IMR-90 (cell line): ENCODE measurements around the gene SBF2. TPM values are rescaled to one million over a fixed set of nuclear protein-coding genes. Genes with fewer than 3 reads are reported as not detected.

Source experiments
- ATAC-seq: fragments of 200-7000 bp; cut with Tn5 transposase; 2 replicates; pipeline ENCODE4 v1.9.1; 2020; ENCODE audit warnings: low read depth, mild to moderate bottlenecking, moderate library complexity
- BruUV-seq: library from RNA; stranded (reverse); fragments of 400-500 nt; replicated peaks from 2 replicates; lab custom pipeline; 2021; lab: Mats Ljungman, UMichigan
- CTCF ChIA-PET: fragments of 300-600 bp; formaldehyde crosslinking; extraction: SDS; loops from one replicate; lab custom pipeline; 2021; ENCODE audit warnings: antibody characterized with exemption; lab: Yijun Ruan, JAX
- POLR2A ChIA-PET: fragments of 300-600 bp; sonication (Branson Sonifier 250); formaldehyde crosslinking; loops from one replicate; lab custom pipeline; 2022; ENCODE audit warnings: antibody characterized with exemption; ENCODE audit not compliant: unreplicated experiment; lab: Charles Lee
- DNase-seq: peaks from one replicate; pipeline ENCODE4 v3.0.0; 2013
- H2AFZ ChIP-seq: replicated peaks from 2 replicates; pipeline ENCODE3; 2013; ENCODE audit warnings: low read length, mild to moderate bottlenecking; ENCODE audit not compliant: poor library complexity
- H2AK5ac ChIP-seq: 2 replicates; pipeline ENCODE4 v1.6.1; 2013; ENCODE audit warnings: low read depth, low read length, inconsistent platforms
- H2AK9ac ChIP-seq: replicated peaks from 2 replicates; pipeline ENCODE3; 2013; ENCODE audit warnings: mild to moderate bottlenecking, low read depth, low read length, moderate library complexity; ENCODE audit not compliant: poor library complexity
- H2BK120ac ChIP-seq: 2 replicates; pipeline ENCODE4 v1.6.1; 2013; ENCODE audit warnings: low read depth, low read length, inconsistent platforms
- H2BK15ac ChIP-seq: 3 replicates; pipeline ENCODE4 v1.6.1; 2013; ENCODE audit warnings: low read depth, low read length, inconsistent platforms
- H2BK20ac ChIP-seq: 2 replicates; pipeline ENCODE4 v1.6.1; 2013; ENCODE audit warnings: low read depth, mild to moderate bottlenecking, inconsistent platforms, low read length, moderate library complexity
- H2BK5ac ChIP-seq: 2 replicates; pipeline ENCODE4 v1.6.1; 2013; ENCODE audit warnings: mild to moderate bottlenecking, low read depth, low read length, inconsistent platforms; ENCODE audit not compliant: poor library complexity, severe bottlenecking
- H3K14ac ChIP-seq: replicated peaks from 2 replicates; pipeline ENCODE4 v1.6.1; 2013; ENCODE audit warnings: low read depth, low read length, inconsistent platforms
- H3K18ac ChIP-seq: 2 replicates; pipeline ENCODE4 v1.6.1; 2013; ENCODE audit warnings: low read depth, low read length, control low read depth
- H3K23ac ChIP-seq: 2 replicates; pipeline ENCODE4 v1.6.1; 2013; ENCODE audit warnings: low read depth, low read length, inconsistent platforms
- H3K27ac ChIP-seq: 2 replicates; pipeline ENCODE4 v1.5.1; 2013; ENCODE audit warnings: mild to moderate bottlenecking, control low read depth, low read length; ENCODE audit not compliant: insufficient read depth
- H3K27me3 ChIP-seq: 2 replicates; pipeline ENCODE4 v1.6.1; 2013; ENCODE audit warnings: low read length; ENCODE audit not compliant: control insufficient read depth, insufficient read depth
- H3K36me3 ChIP-seq: 2 replicates; pipeline ENCODE4 v1.6.1; 2013; ENCODE audit warnings: low read length, mixed read lengths; ENCODE audit not compliant: control insufficient read depth, insufficient read depth
- H3K4ac ChIP-seq: 2 replicates; pipeline ENCODE4 v1.6.1; 2013; ENCODE audit warnings: low read depth, low read length, inconsistent platforms
- H3K4me1 ChIP-seq: 2 replicates; pipeline ENCODE4 v1.6.1; 2013; ENCODE audit warnings: low read length, mixed read lengths; ENCODE audit not compliant: control insufficient read depth, insufficient read depth
- H3K4me2 ChIP-seq: 2 replicates; pipeline ENCODE4 v1.6.1; 2013; ENCODE audit warnings: low read depth, mild to moderate bottlenecking, control low read depth, low read length, moderate library complexity
- H3K4me3 ChIP-seq: 2 replicates; pipeline ENCODE4 v1.5.1; 2013; ENCODE audit warnings: low read depth, mild to moderate bottlenecking, control low read depth, low read length, moderate library complexity; ENCODE audit not compliant: insufficient read depth
- H3K56ac ChIP-seq: 2 replicates; pipeline ENCODE4 v1.6.1; 2013; ENCODE audit warnings: low read length, inconsistent platforms; ENCODE audit not compliant: insufficient read depth; ENCODE audit errors: extremely low read depth
- H3K79me1 ChIP-seq, 2 experiments: 2 replicates each; pipeline ENCODE4 v1.6.1; 2013; ENCODE audit warnings: low read length in 2 of 2, inconsistent platforms in 1 of 2, low read depth in 1 of 2
- H3K9ac ChIP-seq: 2 replicates; pipeline ENCODE4 v1.6.1; 2013; ENCODE audit warnings: low read depth, low read length, control low read depth
- H3K9me1 ChIP-seq: 2 replicates; pipeline ENCODE4 v1.6.1; 2013; ENCODE audit warnings: low read length, inconsistent platforms; ENCODE audit not compliant: insufficient read depth
- H3K9me3 ChIP-seq: 2 replicates; pipeline ENCODE4 v1.6.1; 2013; ENCODE audit warnings: low read length; ENCODE audit not compliant: control insufficient read depth, insufficient read depth
- H4K20me1 ChIP-seq: 2 replicates; pipeline ENCODE4 v1.6.1; 2013; ENCODE audit warnings: low read length, inconsistent platforms; ENCODE audit not compliant: insufficient read depth
- H4K5ac ChIP-seq: 2 replicates; pipeline ENCODE4 v1.6.1; 2013; ENCODE audit warnings: mild to moderate bottlenecking, low read depth, low read length, control low read depth
- H4K8ac ChIP-seq, 2 experiments: 2 replicates each; pipeline ENCODE4 v1.6.1; 2013; ENCODE audit warnings: low read depth in 2 of 2, low read length in 2 of 2, control low read depth in 1 of 2, inconsistent platforms in 1 of 2
- H4K91ac ChIP-seq: 2 replicates; pipeline ENCODE4 v1.6.1; 2013; ENCODE audit warnings: low read depth, low read length, inconsistent platforms; ENCODE audit not compliant: insufficient read depth
- BHLHE40 ChIP-seq: fragments of 150-350 bp; IDR thresholded peaks from 2 replicates; pipeline ENCODE4 v1.6.1; 2016; ENCODE audit warnings: mild to moderate bottlenecking, low read depth, low read length
- CEBPB ChIP-seq: IDR thresholded peaks from 2 replicates; pipeline ENCODE4 v1.6.1; 2012; ENCODE audit warnings: low read depth, low read length, improper control_type of control experiment
- CHD1 ChIP-seq: IDR thresholded peaks from 2 replicates; pipeline ENCODE4 v1.6.1; 2012; ENCODE audit warnings: low read depth, low read length, improper control_type of control experiment
- CTCF ChIP-seq: conservative IDR thresholded peaks from 2 replicates; pipeline ENCODE4 v1.5.1; 2012; ENCODE audit warnings: mild to moderate bottlenecking, low read depth, low read length, improper control_type of control experiment
- ELK1 ChIP-seq: fragments of 150-350 bp; IDR thresholded peaks from 2 replicates; pipeline ENCODE4 v1.6.1; 2016; ENCODE audit warnings: low read depth, mild to moderate bottlenecking, low read length, moderate library complexity, borderline replicate concordance
- FOS ChIP-seq: fragments of 150-350 bp; IDR thresholded peaks from 2 replicates; pipeline ENCODE4 v1.6.1; 2016; ENCODE audit warnings: low read depth, low read length
- MAFK ChIP-seq: IDR thresholded peaks from 2 replicates; pipeline ENCODE4 v1.6.1; 2012; ENCODE audit warnings: low read depth, low read length, improper control_type of control experiment
- MAZ ChIP-seq: IDR thresholded peaks from 2 replicates; pipeline ENCODE4 v1.6.1; 2012; ENCODE audit warnings: low read depth, mild to moderate bottlenecking, low read length, improper control_type of control experiment, moderate library complexity, borderline replicate concordance
- MXI1 ChIP-seq: IDR thresholded peaks from 2 replicates; pipeline ENCODE4 v1.6.1; 2012; ENCODE audit warnings: low read depth, mild to moderate bottlenecking, low read length, moderate library complexity, borderline replicate concordance
- NFE2L2 ChIP-seq: fragments of 150-350 bp; IDR thresholded peaks from 2 replicates; pipeline ENCODE4 v1.6.1; 2016; ENCODE audit warnings: low read depth, mild to moderate bottlenecking, low read length
- POLR2A ChIP-seq: IDR thresholded peaks from 2 replicates; pipeline ENCODE4 v1.6.1; 2012; ENCODE audit warnings: mild to moderate bottlenecking, low read depth, low read length
- RAD21 ChIP-seq: IDR thresholded peaks from 2 replicates; pipeline ENCODE4 v1.6.1; 2012; ENCODE audit warnings: low read length, improper control_type of control experiment
- RCOR1 ChIP-seq: IDR thresholded peaks from 2 replicates; pipeline ENCODE4 v1.6.1; 2012; ENCODE audit warnings: mild to moderate bottlenecking, low read length, improper control_type of control experiment; ENCODE audit not compliant: insufficient replicate concordance
- RFX5 ChIP-seq: IDR thresholded peaks from 2 replicates; pipeline ENCODE4 v1.8.0; 2012; ENCODE audit warnings: low read depth, mild to moderate bottlenecking, low read length, moderate library complexity
- SMC3 ChIP-seq: fragments of 150-350 bp; IDR thresholded peaks from 2 replicates; pipeline ENCODE4 v1.6.1; 2016; ENCODE audit warnings: low read depth, mild to moderate bottlenecking, antibody characterized with exemption, low read length, moderate library complexity
- USF2 ChIP-seq: fragments of 150-350 bp; IDR thresholded peaks from 2 replicates; pipeline ENCODE4 v1.6.1; 2017; ENCODE audit warnings: mild to moderate bottlenecking, antibody characterized with exemption, low read length, low read depth
- WGBS, 2 experiments: methylation state at CpG; one replicate each; pipeline versions ENCODE4 v1.1.5 to v1.1.7; 2013; ENCODE audit warnings: missing lambda C conversion rate in 2 of 2; ENCODE audit not compliant: insufficient read length in 1 of 2; ENCODE audit errors: extremely low coverage in 2 of 2; 5-methylcytosine and 5-hydroxymethylcytosine counted together
- dilution Hi-C: fragments of 300-500 bp; cut with HindIII; formaldehyde crosslinking; loops from one replicate; pipeline ENCODE4 v1.14.3; 2018; ENCODE audit warnings: low sequenced_read_pairs; ENCODE audit not compliant: unreplicated experiment
- in situ Hi-C: fragments of 300-500 bp; cut with MboI; formaldehyde crosslinking; loops from 3 replicates; pipeline ENCODE4 v1.14.3; 2019; ENCODE audit warnings: low sequenced_read_pairs, inconsistent platforms, mixed read lengths
- intact Hi-C: fragments of 100-400 bp; cut with micrococcal nuclease; formaldehyde crosslinking; loops from 2 replicates; pipeline ENCODE4 v1.10.0; 2022
- polyA plus RNA-seq, 3 experiments: library from polyadenylated mRNA; depleted of rRNA; stranded (reverse); fragments of >200 nt; gene quantifications; 2 replicates each; pipeline ENCODE4 v1.2.3, GENCODE V29; 2012; ENCODE audit warnings: low replicate concordance in 1 of 3
- total RNA-seq: library from RNA; depleted of rRNA; stranded (reverse); fragments of >200 nt; gene quantifications from 2 replicates; pipeline ENCODE4 v1.2.3, GENCODE V29; 2012

The SBF2 gene
- total and polyA plus RNA-seq, 2 of the 4 experiments (the other 2 are of a cell fraction) = 23.8 to 51.8 TPM

GRCh38 chr11:9804419-9804902, 489.6 kb downstream of the SBF2 start:
- no CpG with 5 or more reads among the region's 2 CpGs for WGBS, 2 experiments

More at GRCh38 chr11:9804419-9804902, 489.6 kb downstream of the SBF2 start:
- Histone ChIP-seq H3K14ac (peak overlapping the region; percentile 87), H2BK20ac (peak overlapping the region; percentile 92), H3K79me1 (peaks cover 0 to 13% of the 10 kb centered on the region in 2 experiments; a peak in 2 of 4 replicates), H2BK15ac (peak overlapping the region; percentile 81; the same call in 2 of the 3 replicates), H2BK120ac (peak overlapping the region; percentile 93), H3K4ac (peak overlapping the region; percentile 92), H3K9me3 (peaks cover 2% of the 10 kb centered on the region; the same call in 1 of the 2 replicates), H3K9ac (peak overlapping the region; percentile 64), H3K4me1 (peaks cover 19% of the 10 kb centered on the region), H3K9me1 (no peaks in the 10 kb centered on the region; the same call in 1 of the 2 replicates), H3K4me2 (0 out of 2 replicates have a peak overlapping the region, but pooled peaks have one; percentile 4), H2AK9ac (no peak overlapping the region), H4K8ac (peak overlapping the region; percentile 37 to 93; a peak in 3 of 4 replicates), H2AFZ (no peak overlapping the region), H3K27ac (peak overlapping the region; percentile 98), H3K23ac (peak overlapping the region; percentile 83; the same call in 1 of the 2 replicates), H3K56ac (0 out of 2 replicates have a peak overlapping the region, but pooled peaks have one; percentile 63), H2AK5ac (peak overlapping the region; percentile 95; the same call in 1 of the 2 replicates), H2BK5ac (peak overlapping the region; percentile 99), H3K36me3 (peaks cover 16% of the 10 kb centered on the region), H4K5ac (peak overlapping the region; percentile 96), H3K4me3 (no peak overlapping the region), H3K18ac (peak overlapping the region; percentile 98), H4K91ac (peak overlapping the region; percentile 92), H3K27me3 (no peaks in the 10 kb centered on the region), H4K20me1 (no peaks in the 10 kb centered on the region)
- POLR2A ChIA-PET = no interaction called here
- ATAC-seq = no peak
- no peak for DNase-seq
- BruUV-seq = no TSS peak
- intact Hi-C loops (no loop called here), dilution Hi-C loops (no loop called here), in situ Hi-C loops (no loop called here)
- TF ChIP-seq ELK1 = no peak
- TF ChIP-seq MXI1 = no peak
- no peak for TF ChIP-seq USF2
- no peak for TF ChIP-seq RAD21
- no peak for TF ChIP-seq BHLHE40
- no peak for TF ChIP-seq CTCF
- TF ChIP-seq MAFK = no peak
- TF ChIP-seq NFE2L2 = no peak
- TF ChIP-seq MAZ = no peak
- no peak for TF ChIP-seq POLR2A
- no peak for TF ChIP-seq RCOR1
- TF ChIP-seq SMC3 = no peak
- TF ChIP-seq CEBPB = no peak
- no peak for TF ChIP-seq CHD1
- no peak for TF ChIP-seq FOS
- TF ChIP-seq RFX5 = no peak
- CTCF ChIA-PET = interaction anchor here (1.0 kb wide), 1 partner anchor 49 kb away, joined by 3 read pairs; no protein-coding TSS in a partner anchor
